OCI-LY1 (cell line): ENCODE results near the gene ZNF648.

Experiments
- EZH2 ChIP-seq: fragments of 200-600 bp; sonication (generic), shearing (Covaris generic); IDR thresholded peaks from 2 replicates; pipeline ENCODE4 v1.8.0; 2017; ENCODE audit warnings: borderline replicate concordance, mixed run types, mild to moderate bottlenecking, antibody characterized with exemption, low read length, moderate library complexity, mixed read lengths
- TF ChIP-seq, protein P1 (sequence below): fragments of 200-600 bp; sonication (generic), shearing (Covaris generic); IDR thresholded peaks from 2 replicates; pipeline ENCODE4 v1.5.1; 2017; ENCODE audit warnings: mild to moderate bottlenecking, antibody characterized with exemption, low read length, moderate library complexity, mixed read lengths

DNA sequence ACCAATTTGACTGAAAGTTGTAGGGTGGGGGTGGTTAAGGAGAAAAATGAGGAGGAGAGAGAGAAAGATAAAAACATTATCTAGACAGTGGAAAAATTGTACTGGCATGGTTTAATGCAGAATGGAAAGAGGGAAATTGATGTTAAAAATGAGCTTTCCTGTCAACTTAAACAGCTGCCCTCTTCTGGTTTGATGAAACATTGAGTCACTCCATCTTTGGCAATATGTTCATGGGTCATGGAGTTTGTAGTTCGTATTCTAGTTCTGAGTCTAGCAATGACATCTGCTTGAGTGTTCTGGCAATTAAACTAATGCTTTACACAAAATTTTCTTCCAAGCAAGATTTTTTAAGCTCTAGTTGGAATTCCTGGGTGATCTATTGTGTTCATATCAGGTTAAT lies 9.6 kb downstream of the ZNF648 start:
- TF ChIP-seq EZH2, result no peak
- TF ChIP-seq, protein P1, sequence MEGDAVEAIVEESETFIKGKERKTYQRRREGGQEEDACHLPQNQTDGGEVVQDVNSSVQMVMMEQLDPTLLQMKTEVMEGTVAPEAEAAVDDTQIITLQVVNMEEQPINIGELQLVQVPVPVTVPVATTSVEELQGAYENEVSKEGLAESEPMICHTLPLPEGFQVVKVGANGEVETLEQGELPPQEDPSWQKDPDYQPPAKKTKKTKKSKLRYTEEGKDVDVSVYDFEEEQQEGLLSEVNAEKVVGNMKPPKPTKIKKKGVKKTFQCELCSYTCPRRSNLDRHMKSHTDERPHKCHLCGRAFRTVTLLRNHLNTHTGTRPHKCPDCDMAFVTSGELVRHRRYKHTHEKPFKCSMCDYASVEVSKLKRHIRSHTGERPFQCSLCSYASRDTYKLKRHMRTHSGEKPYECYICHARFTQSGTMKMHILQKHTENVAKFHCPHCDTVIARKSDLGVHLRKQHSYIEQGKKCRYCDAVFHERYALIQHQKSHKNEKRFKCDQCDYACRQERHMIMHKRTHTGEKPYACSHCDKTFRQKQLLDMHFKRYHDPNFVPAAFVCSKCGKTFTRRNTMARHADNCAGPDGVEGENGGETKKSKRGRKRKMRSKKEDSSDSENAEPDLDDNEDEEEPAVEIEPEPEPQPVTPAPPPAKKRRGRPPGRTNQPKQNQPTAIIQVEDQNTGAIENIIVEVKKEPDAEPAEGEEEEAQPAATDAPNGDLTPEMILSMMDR, result no peak
